HepG2 (cell line): Measurements from ENCODE around the gene NAA38. TPM values are rescaled to one million over a fixed set of nuclear protein-coding genes. Genes with fewer than 3 reads are reported as not detected.

Source experiments
- CCDC6 ChIP-seq: sonication (generic); formaldehyde crosslinking; IDR thresholded peaks from 2 replicates; pipeline ENCODE4 v1.8.1; 2022; ENCODE audit warnings: mild to moderate bottlenecking, missing genetic modification reagents, moderate library complexity
- JUND ChIP-seq: sonication (generic); formaldehyde crosslinking; IDR thresholded peaks from 2 replicates; pipeline ENCODE4 v1.8.0; 2022; ENCODE audit warnings: mild to moderate bottlenecking, missing genetic modification reagents
- KDM4B ChIP-seq: sonication (generic); formaldehyde crosslinking; IDR thresholded peaks from 2 replicates; pipeline ENCODE4 v1.4.0; 2020; ENCODE audit warnings: missing genetic modification reagents
- KDM5B ChIP-seq: sonication (generic); formaldehyde crosslinking; IDR thresholded peaks from 2 replicates; pipeline ENCODE4 v1.4.0; 2020; ENCODE audit warnings: missing genetic modification reagents, mild to moderate bottlenecking, borderline replicate concordance
- MXD4 ChIP-seq: IDR thresholded peaks from 2 replicates; pipeline ENCODE4 v1.6.1; 2016; ENCODE audit warnings: mild to moderate bottlenecking, missing biosample characterization, missing genetic modification reagents
- PRMT3 ChIP-seq: sonication (generic); formaldehyde crosslinking; IDR thresholded peaks from 2 replicates; pipeline ENCODE4 v1.8.1; 2022; ENCODE audit warnings: low read depth, mild to moderate bottlenecking, moderate library complexity, missing genetic modification reagents, borderline replicate concordance
- SMARCE1 ChIP-seq: fragments of 450-650 bp; IDR thresholded peaks from 2 replicates; pipeline ENCODE4 v1.6.1; 2017; ENCODE audit warnings: borderline replicate concordance
- SUZ12 ChIP-seq: fragments of 150-350 bp; IDR thresholded peaks from 2 replicates; pipeline ENCODE4 v1.6.1; 2014; ENCODE audit warnings: low read depth, low read length
- XRCC5 ChIP-seq: fragments of 200-400 bp; formaldehyde crosslinking; optimal IDR thresholded peaks from 2 replicates; pipeline ENCODE3; 2017; ENCODE audit warnings: mild to moderate bottlenecking, low read length
- ZBTB20 ChIP-seq: sonication (generic); formaldehyde crosslinking; IDR thresholded peaks from 2 replicates; pipeline ENCODE4 v1.8.1; 2023; ENCODE audit warnings: missing genetic modification reagents, low read depth, mild to moderate bottlenecking, borderline replicate concordance
- ZBTB42 ChIP-seq: sonication (generic); formaldehyde crosslinking; IDR thresholded peaks from 2 replicates; pipeline ENCODE4 v1.5.0; 2020; ENCODE audit warnings: mild to moderate bottlenecking, missing genetic modification reagents
- ZFP1 ChIP-seq: IDR thresholded peaks from 2 replicates; pipeline ENCODE4 v1.6.1; 2016
- ZNF224 ChIP-seq: sonication (generic); formaldehyde crosslinking; IDR thresholded peaks from 2 replicates; pipeline ENCODE4 v1.5.0; 2020; ENCODE audit warnings: mild to moderate bottlenecking, missing genetic modification reagents
- ZNF878 ChIP-seq: sonication (generic); formaldehyde crosslinking; IDR thresholded peaks from 2 replicates; pipeline ENCODE4 v1.8.1; 2023; ENCODE audit warnings: mild to moderate bottlenecking, missing genetic modification reagents, moderate library complexity
- ZNF891 ChIP-seq: sonication (generic); formaldehyde crosslinking; IDR thresholded peaks from 2 replicates; pipeline ENCODE4 v1.5.0; 2020; ENCODE audit warnings: mild to moderate bottlenecking, missing genetic modification reagents
- polyA plus RNA-seq, 8 experiments: library from polyadenylated mRNA; depleted of rRNA in 3 of 8; stranded (reverse) in 7 of 8; unstranded in 1 of 8; fragments of >200 nt; fragmentation: Illumina TruSeq in 4 of 8; extraction: Trizol in 4 of 8; gene quantifications; 2 replicates each; pipeline versions ENCODE4 v1.2.1 to v1.2.3, GENCODE V29; 2011 to 2016; ENCODE audit warnings: low read depth in 4 of 8, missing spikeins in 1 of 8, mixed read lengths in 1 of 8; ENCODE audit not compliant: insufficient read depth in 1 of 8
- total RNA-seq, 5 experiments: library from RNA; depleted of rRNA; stranded (reverse); fragments of >200 nt; fragmentation: Illumina TruSeq; extraction: Trizol; gene quantifications; 2 replicates each; pipeline ENCODE4 v1.2.3, GENCODE V29; 2016; ENCODE audit warnings: low read depth in 1 of 5
- TF ChIP-seq, protein P1 (sequence below): sonication (generic); formaldehyde crosslinking; conservative IDR thresholded peaks from 2 replicates; pipeline ENCODE4 v1.8.0; 2022; ENCODE audit warnings: mild to moderate bottlenecking, moderate library complexity, missing genetic modification reagents
- TF ChIP-seq, protein P2 (sequence below): sonication (generic); formaldehyde crosslinking; IDR thresholded peaks from 2 replicates; pipeline ENCODE4 v1.8.1; 2023; ENCODE audit warnings: mild to moderate bottlenecking, moderate library complexity, missing genetic modification reagents
- TF ChIP-seq, protein P3 (sequence below): sonication (generic); formaldehyde crosslinking; IDR thresholded peaks from 2 replicates; pipeline ENCODE4 v1.4.0; 2020; ENCODE audit warnings: missing genetic modification reagents, borderline replicate concordance
- TF ChIP-seq, protein P4 (sequence below): sonication (generic); formaldehyde crosslinking; IDR thresholded peaks from 2 replicates; pipeline ENCODE4 v1.8.1; 2022; ENCODE audit warnings: mild to moderate bottlenecking, missing genetic modification reagents
- TF ChIP-seq, protein P5 (sequence below): sonication (generic); formaldehyde crosslinking; IDR thresholded peaks from 2 replicates; pipeline ENCODE4 v1.5.0; 2020; ENCODE audit warnings: mild to moderate bottlenecking, missing genetic modification reagents

NAA38 gene
- total and polyA plus RNA-seq, 2 of the 13 experiments (the other 11 are each of a cell fraction or from before 2014, with no cell fraction given) = 46.9 to 91.6 TPM

DNA sequence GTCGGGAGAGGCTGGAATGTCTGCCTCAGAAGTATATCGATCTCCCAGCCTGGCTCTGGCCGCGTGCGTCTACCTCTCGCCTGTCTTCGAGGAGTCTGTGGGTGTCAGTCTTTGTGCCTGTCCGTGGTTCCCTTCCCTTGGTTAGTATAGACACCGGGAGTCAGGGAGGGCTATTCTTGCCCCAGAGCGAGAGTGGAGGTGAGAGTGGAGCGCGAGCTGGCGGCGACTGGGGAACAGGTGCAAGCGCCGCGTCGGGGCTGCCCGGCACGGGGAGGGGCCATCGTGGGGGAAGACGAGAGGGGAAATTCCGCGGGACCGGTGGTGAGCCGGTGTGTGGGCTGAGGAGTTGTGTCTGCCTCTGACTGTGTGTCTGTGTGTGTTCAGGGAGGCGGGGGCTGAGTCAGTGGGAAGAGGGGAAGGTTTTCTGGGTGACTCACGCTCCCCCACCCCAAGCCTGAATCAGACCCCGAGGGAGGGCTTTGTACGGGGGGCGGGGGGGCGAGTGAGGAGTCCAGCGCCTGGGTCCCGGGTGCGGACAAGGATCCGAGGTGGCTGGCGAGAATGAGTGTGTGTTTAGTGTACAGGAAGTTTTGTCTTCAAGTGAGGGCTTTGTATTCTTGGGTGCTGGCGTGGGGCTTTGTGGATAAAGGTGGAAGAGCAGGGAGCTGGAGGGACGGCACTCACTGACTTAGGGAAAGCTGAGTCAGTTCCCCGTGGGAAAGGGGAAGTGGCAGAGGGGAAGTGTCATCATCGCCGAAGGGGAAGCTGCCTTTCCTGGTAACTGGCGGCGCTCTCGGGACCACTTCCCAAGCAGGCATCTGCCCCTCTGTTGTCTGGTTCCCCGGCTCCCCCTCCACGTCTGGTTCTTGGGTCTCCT, 14.7 kb downstream of the NAA38 start (continued):
- TF ChIP-seq ZFP1 (CRISPR knock-in tag) (no peak), KDM4B (CRISPR knock-in tag) (no peak), ZBTB20 (no peak), SMARCE1 (no peak), ZNF878 (CRISPR knock-in tag) (0 out of 2 replicates have a peak, but pooled peaks have one; percentile 6), MXD4 (CRISPR knock-in tag) (no peak; the same call in 1 of the 2 replicates), KDM5B (CRISPR knock-in tag) (no peak), XRCC5 (no peak), ZBTB42 (CRISPR knock-in tag) (no peak), ZNF891 (CRISPR knock-in tag) (no peak), SUZ12 (no peak), ZNF224 (no peak), CCDC6 (CRISPR knock-in tag) (peak; percentile 58; the same call in 1 of the 2 replicates), PRMT3 (no peak), JUND (CRISPR knock-in tag) (no peak)
- TF ChIP-seq, protein P1, sequence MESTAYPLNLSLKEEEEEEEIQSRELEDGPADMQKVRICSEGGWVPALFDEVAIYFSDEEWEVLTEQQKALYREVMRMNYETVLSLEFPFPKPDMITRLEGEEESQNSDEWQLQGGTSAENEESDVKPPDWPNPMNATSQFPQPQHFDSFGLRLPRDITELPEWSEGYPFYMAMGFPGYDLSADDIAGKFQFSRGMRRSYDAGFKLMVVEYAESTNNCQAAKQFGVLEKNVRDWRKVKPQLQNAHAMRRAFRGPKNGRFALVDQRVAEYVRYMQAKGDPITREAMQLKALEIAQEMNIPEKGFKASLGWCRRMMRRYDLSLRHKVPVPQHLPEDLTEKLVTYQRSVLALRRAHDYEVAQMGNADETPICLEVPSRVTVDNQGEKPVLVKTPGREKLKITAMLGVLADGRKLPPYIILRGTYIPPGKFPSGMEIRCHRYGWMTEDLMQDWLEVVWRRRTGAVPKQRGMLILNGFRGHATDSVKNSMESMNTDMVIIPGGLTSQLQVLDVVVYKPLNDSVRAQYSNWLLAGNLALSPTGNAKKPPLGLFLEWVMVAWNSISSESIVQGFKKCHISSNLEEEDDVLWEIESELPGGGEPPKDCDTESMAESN (CRISPR knock-in tag) = no peak
- TF ChIP-seq, protein P2, sequence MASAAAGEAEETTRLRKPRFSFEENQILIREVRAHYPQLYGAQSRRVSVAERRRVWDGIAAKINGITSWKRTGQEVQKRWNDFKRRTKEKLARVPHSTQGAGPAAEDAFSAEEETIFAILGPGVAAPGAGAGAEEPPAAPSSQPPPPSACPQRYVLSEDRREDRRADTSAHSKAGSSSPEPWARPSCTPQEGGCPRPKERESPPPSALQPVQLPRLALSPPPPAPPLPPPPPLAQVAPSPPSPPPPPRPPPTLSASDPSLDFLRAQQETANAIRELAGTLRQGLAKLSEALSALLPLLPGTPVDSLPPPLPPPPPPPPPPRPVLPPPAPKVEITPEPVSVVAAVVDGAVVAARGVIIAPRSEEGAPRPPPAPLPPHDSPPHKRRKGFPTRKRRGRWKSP = peak; percentile 54; the same call in 1 of the 2 replicates
- TF ChIP-seq, protein P3, sequence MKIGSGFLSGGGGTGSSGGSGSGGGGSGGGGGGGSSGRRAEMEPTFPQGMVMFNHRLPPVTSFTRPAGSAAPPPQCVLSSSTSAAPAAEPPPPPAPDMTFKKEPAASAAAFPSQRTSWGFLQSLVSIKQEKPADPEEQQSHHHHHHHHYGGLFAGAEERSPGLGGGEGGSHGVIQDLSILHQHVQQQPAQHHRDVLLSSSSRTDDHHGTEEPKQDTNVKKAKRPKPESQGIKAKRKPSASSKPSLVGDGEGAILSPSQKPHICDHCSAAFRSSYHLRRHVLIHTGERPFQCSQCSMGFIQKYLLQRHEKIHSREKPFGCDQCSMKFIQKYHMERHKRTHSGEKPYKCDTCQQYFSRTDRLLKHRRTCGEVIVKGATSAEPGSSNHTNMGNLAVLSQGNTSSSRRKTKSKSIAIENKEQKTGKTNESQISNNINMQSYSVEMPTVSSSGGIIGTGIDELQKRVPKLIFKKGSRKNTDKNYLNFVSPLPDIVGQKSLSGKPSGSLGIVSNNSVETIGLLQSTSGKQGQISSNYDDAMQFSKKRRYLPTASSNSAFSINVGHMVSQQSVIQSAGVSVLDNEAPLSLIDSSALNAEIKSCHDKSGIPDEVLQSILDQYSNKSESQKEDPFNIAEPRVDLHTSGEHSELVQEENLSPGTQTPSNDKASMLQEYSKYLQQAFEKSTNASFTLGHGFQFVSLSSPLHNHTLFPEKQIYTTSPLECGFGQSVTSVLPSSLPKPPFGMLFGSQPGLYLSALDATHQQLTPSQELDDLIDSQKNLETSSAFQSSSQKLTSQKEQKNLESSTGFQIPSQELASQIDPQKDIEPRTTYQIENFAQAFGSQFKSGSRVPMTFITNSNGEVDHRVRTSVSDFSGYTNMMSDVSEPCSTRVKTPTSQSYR (CRISPR knock-in tag) = peak; percentile 7; the same call in 1 of the 2 replicates
- TF ChIP-seq, protein P4, sequence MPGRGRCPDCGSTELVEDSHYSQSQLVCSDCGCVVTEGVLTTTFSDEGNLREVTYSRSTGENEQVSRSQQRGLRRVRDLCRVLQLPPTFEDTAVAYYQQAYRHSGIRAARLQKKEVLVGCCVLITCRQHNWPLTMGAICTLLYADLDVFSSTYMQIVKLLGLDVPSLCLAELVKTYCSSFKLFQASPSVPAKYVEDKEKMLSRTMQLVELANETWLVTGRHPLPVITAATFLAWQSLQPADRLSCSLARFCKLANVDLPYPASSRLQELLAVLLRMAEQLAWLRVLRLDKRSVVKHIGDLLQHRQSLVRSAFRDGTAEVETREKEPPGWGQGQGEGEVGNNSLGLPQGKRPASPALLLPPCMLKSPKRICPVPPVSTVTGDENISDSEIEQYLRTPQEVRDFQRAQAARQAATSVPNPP (CRISPR knock-in tag) = no peak
- TF ChIP-seq, protein P5, sequence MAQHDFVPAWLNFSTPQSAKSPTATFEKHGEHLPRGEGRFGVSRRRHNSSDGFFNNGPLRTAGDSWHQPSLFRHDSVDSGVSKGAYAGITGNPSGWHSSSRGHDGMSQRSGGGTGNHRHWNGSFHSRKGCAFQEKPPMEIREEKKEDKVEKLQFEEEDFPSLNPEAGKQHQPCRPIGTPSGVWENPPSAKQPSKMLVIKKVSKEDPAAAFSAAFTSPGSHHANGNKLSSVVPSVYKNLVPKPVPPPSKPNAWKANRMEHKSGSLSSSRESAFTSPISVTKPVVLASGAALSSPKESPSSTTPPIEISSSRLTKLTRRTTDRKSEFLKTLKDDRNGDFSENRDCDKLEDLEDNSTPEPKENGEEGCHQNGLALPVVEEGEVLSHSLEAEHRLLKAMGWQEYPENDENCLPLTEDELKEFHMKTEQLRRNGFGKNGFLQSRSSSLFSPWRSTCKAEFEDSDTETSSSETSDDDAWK = no peak
